DND-41 (cell line): ENCODE results near the gene CDH23.
A peak's percentile ranks its signal among the peaks of the same experiment; 100 is the strongest.

Experiments used
- ATAC-seq: fragments of 200-7000 bp; cut with Tn5 transposase; 3 replicates; pipeline ENCODE4 v1.9.1; 2021; ENCODE audit warnings: low read depth; ENCODE audit not compliant: insufficient read depth
- DNase-seq: peaks from one replicate; pipeline ENCODE4 v3.0.0-alpha.2; 2020
- H2AFZ ChIP-seq: 2 replicates; pipeline ENCODE4 v1.6.0; 2012; ENCODE audit warnings: low read depth, low read length
- H3K27ac ChIP-seq: 2 replicates; pipeline ENCODE4 v1.5.1; 2012; ENCODE audit warnings: low read length, inconsistent platforms
- H3K27me3 ChIP-seq: fragments of 200-600 bp; sonication (generic); 2 replicates; pipeline ENCODE4 v1.6.0; 2012; ENCODE audit warnings: low read length, mild to moderate bottlenecking, inconsistent platforms; ENCODE audit not compliant: insufficient read depth, poor library complexity
- H3K36me3 ChIP-seq: 2 replicates; pipeline ENCODE4 v1.5.1; 2012; ENCODE audit warnings: low read length, inconsistent platforms; ENCODE audit not compliant: insufficient read depth
- H3K4me1 ChIP-seq: 2 replicates; pipeline ENCODE4 v1.5.1; 2012; ENCODE audit warnings: mild to moderate bottlenecking, low read length; ENCODE audit not compliant: insufficient read depth
- H3K4me2 ChIP-seq: 2 replicates; pipeline ENCODE4 v1.6.0; 2012; ENCODE audit warnings: mild to moderate bottlenecking, moderate library complexity, low read length, inconsistent platforms; ENCODE audit not compliant: insufficient read depth
- H3K4me3 ChIP-seq, 2 experiments: fragments of 200-600 bp in 1 of 2; shearing (Covaris generic) in 1 of 2; 2 replicates each; pipeline ENCODE4 v1.5.1; 2012 to 2016; ENCODE audit warnings: inconsistent platforms in 2 of 2, low read length in 2 of 2, mild to moderate bottlenecking in 2 of 2, low read depth in 1 of 2, moderate library complexity in 1 of 2
- H3K79me2 ChIP-seq: 2 replicates; pipeline ENCODE4 v1.6.0; 2012; ENCODE audit warnings: low read length, inconsistent platforms; ENCODE audit not compliant: insufficient read depth
- H3K9ac ChIP-seq: 2 replicates; pipeline ENCODE4 v1.6.0; 2012; ENCODE audit warnings: low read depth, mild to moderate bottlenecking, inconsistent platforms, low read length, moderate library complexity
- H3K9me3 ChIP-seq: 2 replicates; pipeline ENCODE4 v1.5.1; 2012; ENCODE audit warnings: low read length, moderate library complexity, mild to moderate bottlenecking, inconsistent platforms; ENCODE audit not compliant: insufficient read depth, severe bottlenecking
- H4K20me1 ChIP-seq: 2 replicates; pipeline ENCODE4 v1.6.0; 2012; ENCODE audit warnings: low read length; ENCODE audit not compliant: insufficient read depth
- EZH2 ChIP-seq: IDR thresholded peaks from 3 replicates; pipeline ENCODE4 v1.6.1; 2012; ENCODE audit warnings: borderline replicate concordance, low read depth, mild to moderate bottlenecking, moderate library complexity, low read length, inconsistent platforms; ENCODE audit not compliant: severe bottlenecking
- TF ChIP-seq, protein P1 (sequence below): IDR thresholded peaks from 2 replicates; pipeline ENCODE4 v1.5.1; 2012; ENCODE audit warnings: borderline replicate concordance, low read length, moderate library complexity, mild to moderate bottlenecking; ENCODE audit not compliant: poor library complexity, severe bottlenecking; ENCODE audit errors: extremely low read depth

CDH23 gene

GRCh38 chr10:71706216-71707121 is 309.7 kb downstream of the CDH23 start:
- Histone ChIP-seq H3K9ac (no peak overlapping the region), H3K9me3 (no peaks in the 10 kb centered on the region), H4K20me1 (no peaks in the 10 kb centered on the region; the same call in 1 of the 2 replicates), H3K4me3 (no peak overlapping the region), H3K79me2 (no peaks in the 10 kb centered on the region), H3K4me2 (no peak overlapping the region), H3K27me3 (no peaks in the 10 kb centered on the region), H3K4me1 (no peaks in the 10 kb centered on the region), H3K36me3 (no peaks in the 10 kb centered on the region), H2AFZ (no peak overlapping the region), H3K27ac (no peak overlapping the region)
- no peak for ATAC-seq
- TF ChIP-seq, protein P1, sequence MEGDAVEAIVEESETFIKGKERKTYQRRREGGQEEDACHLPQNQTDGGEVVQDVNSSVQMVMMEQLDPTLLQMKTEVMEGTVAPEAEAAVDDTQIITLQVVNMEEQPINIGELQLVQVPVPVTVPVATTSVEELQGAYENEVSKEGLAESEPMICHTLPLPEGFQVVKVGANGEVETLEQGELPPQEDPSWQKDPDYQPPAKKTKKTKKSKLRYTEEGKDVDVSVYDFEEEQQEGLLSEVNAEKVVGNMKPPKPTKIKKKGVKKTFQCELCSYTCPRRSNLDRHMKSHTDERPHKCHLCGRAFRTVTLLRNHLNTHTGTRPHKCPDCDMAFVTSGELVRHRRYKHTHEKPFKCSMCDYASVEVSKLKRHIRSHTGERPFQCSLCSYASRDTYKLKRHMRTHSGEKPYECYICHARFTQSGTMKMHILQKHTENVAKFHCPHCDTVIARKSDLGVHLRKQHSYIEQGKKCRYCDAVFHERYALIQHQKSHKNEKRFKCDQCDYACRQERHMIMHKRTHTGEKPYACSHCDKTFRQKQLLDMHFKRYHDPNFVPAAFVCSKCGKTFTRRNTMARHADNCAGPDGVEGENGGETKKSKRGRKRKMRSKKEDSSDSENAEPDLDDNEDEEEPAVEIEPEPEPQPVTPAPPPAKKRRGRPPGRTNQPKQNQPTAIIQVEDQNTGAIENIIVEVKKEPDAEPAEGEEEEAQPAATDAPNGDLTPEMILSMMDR, result no peak
- TF ChIP-seq EZH2, result no peak
- no peak for DNase-seq

GRCh38 chr10:71707240-71707789 is 310.6 kb downstream of the CDH23 start:
- ATAC-seq, result no peak
- H4K20me1 ChIP-seq, result no peaks in the 10 kb centered on the region; the same call in 1 of the 2 replicates
- H3K79me2 ChIP-seq, result no peaks in the 10 kb centered on the region
- TF ChIP-seq, protein P1, result no peak
- TF ChIP-seq EZH2, result no peak
- no peak overlapping the region for H3K4me3 ChIP-seq
- DNase-seq, result no peak
- H3K27ac ChIP-seq, result no peak overlapping the region
- no peaks in the 10 kb centered on the region for H3K27me3 ChIP-seq
- no peaks in the 10 kb centered on the region for H3K36me3 ChIP-seq
- H3K9me3 ChIP-seq, result no peaks in the 10 kb centered on the region
- H3K9ac ChIP-seq, result no peak overlapping the region
- H3K4me1 ChIP-seq, result no peaks in the 10 kb centered on the region
- no peak overlapping the region for H3K4me2 ChIP-seq
- H2AFZ ChIP-seq, result no peak overlapping the region

- Histone ChIP-seq H3K27me3 (no peaks in the 10 kb centered on the region), H3K27ac (no peak overlapping the region), H3K4me2 (no peak overlapping the region), H3K4me1 (peaks cover 4% of the 10 kb centered on the region; the same call in 1 of the 2 replicates), H3K79me2 (no peaks in the 10 kb centered on the region), H3K4me3 (no peak overlapping the region), H3K9me3 (no peaks in the 10 kb centered on the region), H3K36me3 (no peaks in the 10 kb centered on the region), H2AFZ (no peak overlapping the region), H3K9ac (no peak overlapping the region), H4K20me1 (no peaks in the 10 kb centered on the region)
- DNase-seq (peak; percentile 70), ATAC-seq (peak; percentile 86)
- TF ChIP-seq, protein P1, result peak; percentile 90
- TF ChIP-seq EZH2, result no peak
Observed at GRCh38 chr10:71708301-71708703, 311.6 kb downstream of the CDH23 start.
